SIG-M5 treated with dmso at 0.1 percent for 504 hours (cell line): ENCODE data around the gene KAT14.
"Not testable (repeated sequence)": the region's sequence is repeated elsewhere in the genome, so short reads cannot be mapped to it uniquely, and the experiment has no call there.

Experiments used
- DNase-seq: peaks from one replicate; lab custom pipeline; 2025; ENCODE audit not compliant: unreplicated experiment; lab: John Stamatoyannopoulos, UW

Gene KAT14, protein sequence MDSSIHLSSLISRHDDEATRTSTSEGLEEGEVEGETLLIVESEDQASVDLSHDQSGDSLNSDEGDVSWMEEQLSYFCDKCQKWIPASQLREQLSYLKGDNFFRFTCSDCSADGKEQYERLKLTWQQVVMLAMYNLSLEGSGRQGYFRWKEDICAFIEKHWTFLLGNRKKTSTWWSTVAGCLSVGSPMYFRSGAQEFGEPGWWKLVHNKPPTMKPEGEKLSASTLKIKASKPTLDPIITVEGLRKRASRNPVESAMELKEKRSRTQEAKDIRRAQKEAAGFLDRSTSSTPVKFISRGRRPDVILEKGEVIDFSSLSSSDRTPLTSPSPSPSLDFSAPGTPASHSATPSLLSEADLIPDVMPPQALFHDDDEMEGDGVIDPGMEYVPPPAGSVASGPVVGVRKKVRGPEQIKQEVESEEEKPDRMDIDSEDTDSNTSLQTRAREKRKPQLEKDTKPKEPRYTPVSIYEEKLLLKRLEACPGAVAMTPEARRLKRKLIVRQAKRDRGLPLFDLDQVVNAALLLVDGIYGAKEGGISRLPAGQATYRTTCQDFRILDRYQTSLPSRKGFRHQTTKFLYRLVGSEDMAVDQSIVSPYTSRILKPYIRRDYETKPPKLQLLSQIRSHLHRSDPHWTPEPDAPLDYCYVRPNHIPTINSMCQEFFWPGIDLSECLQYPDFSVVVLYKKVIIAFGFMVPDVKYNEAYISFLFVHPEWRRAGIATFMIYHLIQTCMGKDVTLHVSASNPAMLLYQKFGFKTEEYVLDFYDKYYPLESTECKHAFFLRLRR

DNA sequence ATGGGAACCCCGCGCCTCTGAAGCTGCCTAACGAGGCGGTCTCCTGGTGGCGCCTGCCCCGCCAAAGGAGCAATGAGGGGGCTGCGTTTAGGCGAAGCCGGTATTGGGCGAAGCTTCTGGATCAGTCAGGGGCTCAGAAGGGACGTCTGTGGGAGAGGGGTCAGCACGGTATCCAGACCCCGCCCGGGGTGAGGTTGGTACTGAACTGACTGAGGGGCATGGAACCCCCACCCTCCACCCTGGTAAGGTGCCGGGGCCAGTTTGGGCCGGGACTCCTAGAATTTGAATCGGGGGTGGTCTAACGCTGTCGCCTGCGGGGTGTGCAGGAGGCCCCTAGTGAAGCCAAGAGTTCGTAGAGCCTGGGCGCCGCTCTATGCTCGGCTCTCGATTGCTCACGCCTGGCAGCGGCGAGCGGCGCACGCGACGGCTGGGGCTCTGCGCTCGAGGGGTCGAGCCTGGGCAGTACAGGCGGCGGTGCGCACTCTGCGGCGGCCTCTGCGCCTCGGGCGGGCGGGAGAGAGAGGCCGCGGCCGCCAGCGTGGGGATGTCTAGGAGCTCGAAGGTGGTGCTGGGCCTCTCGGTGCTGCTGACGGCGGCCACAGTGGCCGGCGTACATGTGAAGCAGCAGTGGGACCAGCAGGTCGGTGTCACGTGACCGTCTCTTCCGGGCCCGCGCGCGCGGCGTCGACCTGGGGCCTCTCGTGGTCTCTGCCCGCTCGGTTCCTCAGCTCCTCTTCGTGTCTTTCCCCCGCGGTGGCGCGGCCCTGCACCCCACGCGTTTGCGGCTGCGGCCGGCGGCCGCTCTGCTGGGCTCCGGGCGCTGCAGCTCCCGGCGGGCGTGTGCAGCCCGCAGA, at the start of gene KAT14, which contains the start of gene PET117:
Gene KAT14, plus strand, starts transcription at position 452 of the 854 bp plus-strand sequence. CDS start 4,798 bp downstream, outside the sequence.
Gene PET117, plus strand, starts transcription at position 452 of the 854 bp plus-strand sequence. Its CDS starts 93 bp downstream, at position 545.
- peak; percentile 78 for DNase-seq

DNA sequence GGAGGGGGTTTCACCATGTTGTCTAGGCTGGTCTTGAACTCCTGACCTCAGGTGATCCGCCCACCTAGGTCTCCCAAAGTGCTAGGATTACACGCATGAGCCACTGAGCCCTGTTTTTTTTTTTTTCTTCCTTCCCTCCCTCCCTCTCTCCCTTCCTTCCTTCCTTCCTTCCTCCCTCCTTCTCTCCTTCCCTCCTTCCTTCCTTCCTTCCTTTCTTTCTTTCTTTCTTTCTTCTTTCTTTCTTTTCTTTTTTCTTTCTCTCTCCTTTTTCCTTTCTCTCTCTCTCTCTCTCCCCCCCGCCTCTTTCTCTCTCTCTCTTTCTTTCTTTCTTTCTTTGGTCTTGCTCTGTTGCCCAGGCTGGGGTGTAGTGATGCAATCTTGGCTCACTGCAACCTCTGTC, 49.4 kb upstream of the KAT14 start:
- DNase-seq: not testable (repeated sequence)

DNA sequence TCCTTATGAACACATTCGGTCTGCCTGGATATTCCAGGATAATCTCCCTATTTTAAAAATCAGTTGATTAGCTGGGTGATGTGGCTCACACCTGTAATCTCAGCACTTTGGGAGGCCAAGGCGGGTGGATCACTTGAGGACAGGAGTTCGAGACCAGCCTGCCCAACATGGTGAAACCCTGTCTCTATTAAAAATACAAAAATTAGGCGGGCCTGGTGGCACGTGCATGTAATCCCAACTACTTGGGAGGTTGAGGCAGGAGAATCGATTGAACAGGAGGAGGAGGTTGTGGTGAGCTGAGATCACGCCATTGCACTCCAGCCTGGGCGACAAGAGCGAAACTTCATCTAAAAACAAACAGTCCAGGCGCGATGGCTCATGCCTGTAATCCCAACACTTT, 48.8 kb upstream of the KAT14 start:
- not testable (repeated sequence) for DNase-seq

- no peak for DNase-seq
These were observed 47.6 kb upstream of the KAT14 start for GRCh38 chr20:18090044-18090443.

DNA sequence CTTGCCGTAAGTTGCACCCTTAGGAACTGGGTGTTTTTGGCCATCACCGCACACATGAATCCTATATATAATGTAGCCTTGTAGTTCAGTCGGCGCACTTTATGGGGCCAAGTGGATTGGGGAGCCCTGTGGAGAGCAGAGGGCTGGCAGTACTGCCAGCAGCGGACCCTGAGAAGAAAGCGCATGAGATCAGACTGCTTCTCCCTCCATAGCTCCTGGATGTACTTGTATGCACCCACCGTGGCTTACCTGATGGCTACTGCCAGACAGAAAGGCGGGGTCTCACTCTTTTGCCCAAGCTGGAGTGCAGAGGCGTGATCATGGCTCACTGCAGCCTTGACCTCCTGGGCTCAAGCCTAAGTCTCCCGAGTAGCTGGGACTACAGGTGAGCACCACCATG, 47.2 kb upstream of the KAT14 start:
- DNase-seq: no peak

DNA sequence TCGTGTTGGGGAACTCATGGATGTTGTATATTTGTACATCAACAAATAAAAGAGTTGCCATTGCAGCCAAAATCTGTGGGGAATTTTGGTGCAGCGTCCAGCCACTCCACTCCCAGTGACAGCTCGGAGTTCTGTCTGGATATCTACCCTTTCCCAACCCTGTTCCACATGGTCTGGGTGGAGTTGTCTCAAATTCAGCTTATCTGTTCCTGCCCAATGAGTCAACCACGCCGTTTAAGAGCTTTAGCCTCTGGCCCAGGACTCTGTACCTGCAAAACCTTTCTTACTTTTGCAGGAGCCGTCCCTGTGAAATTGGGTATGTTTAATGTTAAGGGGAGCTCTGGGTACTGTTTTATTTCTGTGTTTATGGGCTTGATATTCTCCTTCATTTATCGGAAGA, 46.0 kb upstream of the KAT14 start:
- no peak for DNase-seq

DNA sequence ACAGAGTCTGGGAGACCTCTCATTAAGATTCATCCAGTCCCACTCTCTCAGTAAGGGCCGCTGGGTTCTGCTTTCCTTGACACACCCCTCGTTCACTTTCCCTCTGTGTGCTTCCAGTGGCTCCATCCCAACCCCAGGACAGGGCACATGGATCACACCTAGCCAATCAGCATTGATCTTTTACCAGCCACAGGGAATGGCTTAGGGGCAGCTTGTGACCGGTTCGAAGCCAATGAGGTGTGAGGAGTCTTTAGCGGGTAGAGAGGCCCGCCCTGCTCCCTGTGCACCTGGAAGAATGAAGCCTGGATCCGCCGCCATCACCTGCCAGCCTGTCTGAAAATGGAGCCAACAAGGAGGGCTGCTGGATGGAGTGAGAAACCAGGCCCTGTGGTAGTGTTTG, 44.8 kb upstream of the KAT14 start:
- DNase-seq: no peak

GRCh38 chr20:18093388-18093787, 44.3 kb upstream of the KAT14 start:
- no peak for DNase-seq

DNA sequence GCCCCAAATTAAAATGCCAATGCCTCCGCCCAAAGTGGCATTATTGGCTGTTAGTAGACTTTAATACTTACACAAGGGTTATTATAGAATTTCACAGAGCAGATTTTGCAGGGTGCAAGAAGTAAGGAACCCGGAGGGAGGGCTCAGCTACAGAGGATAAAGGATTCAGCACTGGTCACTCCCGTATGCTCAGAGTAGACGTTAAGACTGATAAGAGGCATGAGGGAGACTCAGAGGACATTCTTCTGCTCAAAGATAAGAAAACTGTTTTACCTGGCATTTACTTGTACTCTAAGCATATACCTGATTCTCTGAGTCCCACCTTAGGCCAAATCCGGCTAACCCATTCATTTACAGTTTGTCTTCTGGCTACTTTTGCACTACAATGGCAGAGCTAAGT, 43.5 kb upstream of the KAT14 start:
- DNase-seq: no peak

- not testable (repeated sequence) for DNase-seq
These were observed 37.1 kb upstream of the KAT14 start for GRCh38 chr20:18100569-18100968.

GRCh38 chr20:18101125-18101810, 36.4 kb upstream of the KAT14 start:
- DNase-seq: no peak

GRCh38 chr20:18103497-18103896, 34.2 kb upstream of the KAT14 start:
- DNase-seq: no peak

GRCh38 chr20:18108326-18108725, 29.3 kb upstream of the KAT14 start:
- no peak for DNase-seq

- DNase-seq: not testable (repeated sequence)
These were observed 9.1 kb upstream of the KAT14 start for GRCh38 chr20:18128574-18128973.

DNA sequence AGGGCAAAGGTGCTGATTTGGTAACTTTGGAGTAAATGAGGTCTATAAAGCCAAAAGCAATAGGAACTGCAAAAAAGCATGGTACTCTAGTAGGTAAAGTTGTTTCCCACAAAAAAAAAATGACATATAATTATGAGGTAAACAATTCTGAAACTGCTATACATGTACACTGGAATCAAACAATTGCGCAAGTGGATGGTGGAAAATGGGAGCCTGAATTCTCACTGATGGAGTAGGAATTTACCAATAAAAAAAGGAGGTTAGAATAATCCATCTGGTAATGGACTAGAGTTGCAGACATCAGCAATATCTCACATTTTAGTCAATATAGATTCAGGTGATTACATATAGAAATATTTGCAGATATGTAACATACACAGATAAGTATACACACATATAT, 5.0 kb upstream of the KAT14 start:
- DNase-seq: no peak

DNA sequence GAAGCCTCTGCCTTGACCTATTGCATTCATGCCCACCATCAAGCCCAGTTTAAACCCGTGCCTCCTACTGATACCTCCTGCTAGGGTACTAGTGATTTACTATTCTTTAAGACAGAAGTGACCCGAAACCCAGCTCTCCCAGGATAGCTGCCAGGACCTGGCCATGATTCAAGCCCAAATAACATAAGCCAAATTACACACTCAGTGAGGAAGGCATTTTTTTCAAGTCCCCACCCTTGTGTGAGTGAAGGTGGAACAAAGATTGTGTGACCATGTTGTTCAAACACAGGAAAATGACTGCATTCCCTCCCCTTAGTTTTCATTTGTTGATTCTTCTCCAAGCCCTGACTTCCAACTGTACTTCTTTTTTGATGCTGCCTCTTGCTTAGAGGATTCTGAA, 3.7 kb upstream of the KAT14 start:
- DNase-seq: no peak

- no peak for DNase-seq
These were observed 561 bp downstream of the KAT14 start for GRCh38 chr20:18138266-18138582.

DNA sequence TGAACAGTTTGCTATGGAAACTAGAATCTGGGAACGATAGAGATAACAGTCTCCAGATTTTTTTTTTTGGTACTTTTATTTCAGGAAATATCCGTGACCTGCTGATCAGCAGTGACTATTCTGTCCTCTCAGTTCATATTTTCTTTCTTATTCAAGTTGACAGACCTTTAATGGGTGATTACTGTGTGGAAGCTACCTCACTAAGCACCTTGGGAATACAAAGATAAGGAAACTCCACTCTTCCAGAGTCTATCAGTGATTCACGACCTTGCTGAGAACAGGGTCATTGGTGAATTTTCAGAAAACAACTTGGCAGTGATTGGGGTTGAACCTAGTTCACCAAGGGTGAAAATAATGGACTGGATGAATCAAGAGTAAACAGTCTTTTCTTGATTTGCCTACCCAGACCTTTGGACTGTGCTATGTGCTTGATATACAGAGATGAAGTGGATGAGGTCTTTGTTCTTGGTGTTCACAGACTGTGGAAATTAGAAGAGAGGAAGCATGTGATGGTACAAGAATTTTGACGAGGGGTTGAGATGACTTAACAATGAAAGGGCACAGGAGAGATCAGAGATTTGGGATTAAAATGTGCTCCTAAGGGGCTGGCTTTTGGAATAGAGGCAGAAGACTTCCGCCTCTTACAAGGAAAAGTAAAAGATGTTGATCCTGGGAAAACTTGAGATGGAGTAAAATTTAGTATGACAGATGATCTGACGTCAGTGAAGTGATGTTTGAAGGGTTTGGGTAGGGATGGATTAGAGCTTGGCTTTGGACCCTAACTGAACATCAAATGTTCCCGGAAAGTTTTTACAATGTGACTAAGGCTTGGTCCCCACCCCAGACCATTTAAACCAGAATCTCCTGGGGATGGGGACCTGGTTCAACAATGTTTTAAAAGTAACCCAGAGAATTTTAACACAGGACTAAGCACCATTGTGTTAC, 1.2 kb downstream of the KAT14 start:
- no peak for DNase-seq

DNA sequence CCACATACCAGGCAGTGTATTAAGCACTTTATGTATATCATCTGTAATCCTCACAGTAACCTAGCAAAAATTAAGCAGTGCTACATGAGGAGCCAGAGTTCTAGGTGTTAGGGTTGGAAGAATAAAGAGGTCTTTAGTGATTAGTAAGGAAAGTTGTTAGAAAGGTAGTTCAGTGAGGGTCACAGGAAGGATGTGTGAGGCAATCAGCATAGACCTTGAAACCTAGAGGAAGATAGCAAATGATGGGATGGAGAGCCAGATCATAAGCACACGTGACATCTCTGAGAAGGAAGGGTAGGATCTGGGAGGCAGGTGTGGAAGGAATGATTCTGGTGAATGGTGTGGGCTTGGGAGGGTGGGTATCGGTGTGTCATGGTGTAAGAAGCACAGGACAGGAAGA, 2.2 kb downstream of the KAT14 start:
- no peak for DNase-seq
